ENCODE measurements around the gene MANF.
"Not testable (repeated sequence)": the region's sequence is repeated elsewhere in the genome, so short reads cannot be mapped to it uniquely, and the experiment has no call there.

MANF gene

DNA sequence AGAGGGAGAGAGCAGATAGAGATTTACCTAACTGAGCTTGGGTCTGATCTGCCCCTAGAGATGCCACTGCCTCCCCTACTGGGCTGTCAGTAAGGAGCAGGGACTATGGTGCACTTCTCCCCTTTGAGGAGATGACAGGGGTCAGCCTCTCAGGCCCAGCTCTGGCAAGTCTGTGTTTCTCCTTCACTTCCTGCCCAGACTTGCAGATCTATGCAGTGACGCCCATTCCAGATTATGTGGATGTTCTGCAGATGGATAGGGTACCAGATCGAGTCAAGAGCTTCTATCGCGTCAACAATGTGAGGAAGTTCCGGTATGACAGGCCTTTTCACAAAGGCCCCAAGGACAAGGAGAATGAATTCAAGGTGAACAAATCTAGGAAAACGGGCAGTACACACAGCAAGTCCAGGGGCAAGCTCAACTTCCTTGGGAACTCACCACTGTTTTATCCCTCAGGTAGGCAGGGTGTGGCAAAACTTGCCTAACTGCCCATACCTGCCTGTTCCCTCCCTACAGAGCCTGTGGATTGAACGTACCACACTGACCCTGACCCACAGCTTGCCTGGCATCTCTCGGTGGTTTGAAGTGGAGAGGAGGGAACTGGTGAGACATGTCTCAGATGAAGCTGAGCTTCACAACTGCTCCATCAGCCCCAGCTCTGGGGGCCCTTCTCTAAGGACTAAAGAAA, 29.1 kb upstream of the MANF start:
- no peak overlapping the region for H3K4me3 ChIP-seq (ENCODE audit: control insufficient read depth, low read depth, low read length)
- TF ChIP-seq, protein P1, sequence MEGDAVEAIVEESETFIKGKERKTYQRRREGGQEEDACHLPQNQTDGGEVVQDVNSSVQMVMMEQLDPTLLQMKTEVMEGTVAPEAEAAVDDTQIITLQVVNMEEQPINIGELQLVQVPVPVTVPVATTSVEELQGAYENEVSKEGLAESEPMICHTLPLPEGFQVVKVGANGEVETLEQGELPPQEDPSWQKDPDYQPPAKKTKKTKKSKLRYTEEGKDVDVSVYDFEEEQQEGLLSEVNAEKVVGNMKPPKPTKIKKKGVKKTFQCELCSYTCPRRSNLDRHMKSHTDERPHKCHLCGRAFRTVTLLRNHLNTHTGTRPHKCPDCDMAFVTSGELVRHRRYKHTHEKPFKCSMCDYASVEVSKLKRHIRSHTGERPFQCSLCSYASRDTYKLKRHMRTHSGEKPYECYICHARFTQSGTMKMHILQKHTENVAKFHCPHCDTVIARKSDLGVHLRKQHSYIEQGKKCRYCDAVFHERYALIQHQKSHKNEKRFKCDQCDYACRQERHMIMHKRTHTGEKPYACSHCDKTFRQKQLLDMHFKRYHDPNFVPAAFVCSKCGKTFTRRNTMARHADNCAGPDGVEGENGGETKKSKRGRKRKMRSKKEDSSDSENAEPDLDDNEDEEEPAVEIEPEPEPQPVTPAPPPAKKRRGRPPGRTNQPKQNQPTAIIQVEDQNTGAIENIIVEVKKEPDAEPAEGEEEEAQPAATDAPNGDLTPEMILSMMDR (conservative IDR thresholded peaks at IDR 0.05; ENCODE audit: control insufficient read depth, insufficient read depth, low read depth, low read length): no peak
- no peak for DNase-seq (ENCODE audit: low read depth)

DNA sequence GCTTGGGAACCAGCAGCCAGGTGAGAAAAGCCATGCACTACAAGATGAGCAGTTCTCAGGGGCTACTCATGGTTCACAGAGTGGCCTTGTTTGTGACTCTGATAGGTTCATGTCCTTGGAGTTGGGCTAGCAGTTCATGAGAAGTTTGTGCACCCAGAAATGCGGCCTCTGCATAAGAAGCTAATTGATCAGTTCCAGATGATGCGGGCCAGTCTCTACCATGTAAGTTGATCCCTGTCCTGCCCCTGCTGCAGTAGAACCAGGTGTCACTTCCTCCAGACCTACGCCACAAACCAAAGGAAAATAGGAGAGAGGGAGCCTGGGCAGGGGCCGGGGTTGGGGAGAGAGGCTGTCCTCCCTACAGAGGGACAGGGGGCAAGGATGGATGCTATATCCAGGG, 27.2 kb upstream of the MANF start:
- no peak overlapping the region for H3K4me3 ChIP-seq (ENCODE audit: control insufficient read depth, low read depth, low read length)
- no peak for DNase-seq (ENCODE audit: low read depth)
- TF ChIP-seq, protein P1 (conservative IDR thresholded peaks at IDR 0.05; ENCODE audit: control insufficient read depth, insufficient read depth, low read depth, low read length): no peak

DNA sequence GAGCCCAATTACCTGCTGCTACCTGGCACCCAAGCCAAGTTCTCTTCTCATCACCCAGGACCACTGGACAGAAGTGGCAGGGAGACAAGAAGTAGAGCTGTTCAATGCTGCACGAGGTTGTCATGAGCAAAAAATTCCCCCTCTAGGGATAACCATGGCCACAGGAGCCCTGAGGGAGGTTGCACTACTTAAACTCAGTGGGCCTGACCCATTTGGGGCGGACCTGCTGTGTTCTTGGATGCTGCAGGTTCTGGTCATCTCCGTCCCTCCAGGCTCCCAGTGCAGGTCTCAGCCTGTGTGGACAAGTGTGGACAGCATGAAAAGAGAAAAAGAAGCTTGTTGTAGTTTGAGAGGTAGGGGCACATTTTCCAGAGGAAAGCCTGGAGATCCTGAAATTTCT, 26.1 kb upstream of the MANF start:
- TF ChIP-seq, protein P1 (conservative IDR thresholded peaks at IDR 0.05; ENCODE audit: control insufficient read depth, insufficient read depth, low read depth, low read length): no peak
- no peak overlapping the region for H3K4me3 ChIP-seq (ENCODE audit: control insufficient read depth, low read depth, low read length)
- DNase-seq (ENCODE audit: low read depth): no peak

DNA sequence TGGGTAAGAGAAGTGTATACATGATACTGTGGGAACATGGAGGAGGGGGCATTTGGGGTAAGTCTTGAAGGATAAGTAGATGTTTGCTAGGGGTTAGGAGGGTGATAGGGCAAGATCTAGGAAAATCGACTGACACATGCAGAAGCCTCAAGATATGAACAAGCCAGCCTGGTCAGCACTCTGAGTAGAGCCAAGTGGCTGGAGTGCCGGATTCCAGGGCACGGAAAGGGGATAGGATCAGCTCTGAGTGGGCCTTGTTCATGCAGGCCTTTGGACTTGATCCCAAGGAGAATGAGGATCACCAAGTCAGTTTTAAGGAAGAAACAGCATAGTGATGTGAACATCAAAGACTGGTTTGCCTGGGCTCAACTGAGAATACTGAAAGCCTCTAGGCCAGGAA, 24.3 kb upstream of the MANF start:
- DNase-seq (ENCODE audit: low read depth): no peak
- H3K4me3 ChIP-seq (ENCODE audit: control insufficient read depth, low read depth, low read length): no peak overlapping the region
- TF ChIP-seq, protein P1 (conservative IDR thresholded peaks at IDR 0.05; ENCODE audit: control insufficient read depth, insufficient read depth, low read depth, low read length): no peak

DNA sequence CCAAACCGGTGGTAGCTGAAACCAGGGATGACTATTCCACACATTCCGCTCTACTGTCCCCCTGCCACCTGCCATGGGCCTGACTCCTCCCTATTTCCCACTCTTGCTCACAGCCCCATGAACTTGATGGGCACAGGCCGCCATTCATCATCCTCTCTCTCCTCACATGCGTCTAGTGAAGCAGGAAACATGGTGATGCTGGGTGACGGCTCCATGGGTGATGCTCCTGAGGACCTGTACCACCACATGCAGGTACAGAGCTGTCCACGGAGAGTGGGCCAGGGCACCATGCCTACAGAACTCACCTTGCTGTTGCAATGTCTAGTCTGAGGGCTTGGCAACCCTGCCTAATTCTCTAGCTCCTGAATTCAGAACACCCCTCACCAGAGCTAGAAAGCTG, 23.3 kb upstream of the MANF start:
- TF ChIP-seq, protein P1 (conservative IDR thresholded peaks at IDR 0.05; ENCODE audit: control insufficient read depth, insufficient read depth, low read depth, low read length): no peak
- DNase-seq (ENCODE audit: low read depth): no peak
- no peak overlapping the region for H3K4me3 ChIP-seq (ENCODE audit: control insufficient read depth, low read depth, low read length)

DNA sequence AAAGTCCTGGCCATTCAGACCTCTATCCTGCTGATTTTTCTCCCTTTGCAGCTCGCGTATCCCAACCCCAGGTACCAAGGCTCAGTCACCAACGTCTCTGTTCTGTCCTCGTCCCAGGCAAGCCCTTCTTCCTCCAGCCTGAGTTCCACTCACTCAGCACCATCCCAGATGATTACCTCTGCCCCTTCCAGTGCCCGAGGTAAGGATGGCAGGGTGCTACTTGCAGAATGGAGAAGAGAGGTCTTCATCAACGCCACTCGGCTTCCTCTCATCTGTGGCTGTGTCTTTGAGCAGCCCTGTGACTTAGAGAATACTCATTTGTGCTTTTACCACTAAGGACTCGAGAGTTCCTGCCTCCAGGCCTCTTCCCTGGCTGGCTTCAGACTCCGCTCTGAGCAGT, 22.6 kb upstream of the MANF start:
- H3K4me3 ChIP-seq (ENCODE audit: control insufficient read depth, low read depth, low read length): no peak overlapping the region
- TF ChIP-seq, protein P1 (conservative IDR thresholded peaks at IDR 0.05; ENCODE audit: control insufficient read depth, insufficient read depth, low read depth, low read length): no peak
- DNase-seq (ENCODE audit: low read depth): no peak

DNA sequence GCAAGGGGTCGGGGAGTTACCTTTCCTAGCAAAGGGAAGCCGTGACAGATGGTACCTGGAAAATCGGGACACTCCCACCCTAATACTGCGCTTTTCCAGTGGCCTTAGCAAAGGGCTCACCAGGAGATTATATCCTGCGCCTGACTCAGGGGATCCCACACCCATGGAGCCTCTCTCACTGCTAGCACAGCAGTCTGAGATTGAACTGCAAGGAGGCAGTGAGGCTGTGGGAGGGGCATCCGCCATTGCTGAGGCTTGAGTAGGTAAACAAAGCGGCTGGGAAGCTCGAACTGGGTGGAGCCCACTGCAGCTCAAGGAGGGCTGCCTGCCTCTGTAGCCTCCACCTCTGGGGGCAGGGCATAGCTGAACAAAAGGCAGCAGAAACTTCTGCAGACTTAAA, 16.8 kb upstream of the MANF start:
- H3K4me3 ChIP-seq (ENCODE audit: control insufficient read depth, low read depth, low read length); DNase-seq (ENCODE audit: low read depth): not testable (repeated sequence)

Data from fibroblast of mammary gland (primary cell).